ENCODE measurements around the gene TUBB3. TPM values are rescaled to one million over a fixed set of nuclear protein-coding genes. Genes with fewer than 3 reads are reported as not detected.
A peak's percentile ranks its signal among the peaks of the same experiment; 100 is the strongest.

TUBB3 gene
- total RNA-seq, 1 experiment from 2014 or later: 173 TPM

DNA sequence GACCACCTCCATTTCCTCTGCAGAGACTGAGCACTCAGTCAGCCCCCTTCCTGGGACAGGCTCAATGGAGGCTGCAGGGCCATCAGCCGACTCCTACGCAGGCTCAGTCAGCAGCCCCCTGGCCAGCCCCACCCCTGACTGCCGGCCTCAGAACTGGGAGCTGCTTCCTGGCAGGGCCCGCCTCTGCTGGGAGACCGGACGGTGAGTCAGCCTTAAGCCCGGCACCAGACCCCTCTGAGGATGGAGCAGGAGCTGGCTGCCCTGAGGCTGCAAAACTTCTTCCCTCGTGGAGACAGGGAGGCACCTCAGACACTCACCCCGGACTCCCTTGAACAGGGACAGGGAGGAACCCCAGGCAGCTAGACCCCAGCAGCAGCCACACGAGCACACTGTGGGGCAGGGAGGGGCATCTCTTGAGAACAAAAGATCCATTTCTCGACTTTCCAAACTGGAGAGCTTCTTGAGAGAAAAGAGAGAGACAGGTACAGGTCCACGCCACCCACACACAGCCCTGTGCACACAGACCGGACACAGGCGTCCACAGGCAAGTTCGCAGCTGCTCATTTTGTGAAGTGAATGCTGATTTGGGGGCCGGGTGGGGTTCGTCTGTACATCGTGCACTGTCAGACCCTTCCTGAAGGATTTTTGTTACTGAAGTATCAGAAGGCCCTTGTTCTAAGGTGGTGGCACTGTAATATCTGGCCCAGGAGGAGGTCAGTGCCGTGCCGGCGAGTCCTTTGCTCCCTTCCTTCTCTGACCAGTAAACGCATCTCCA is 1.3 kb upstream of the TUBB3 start:
- Histone ChIP-seq H3K9me2 (ENCODE audit: insufficient read depth) (no peaks in the 10 kb centered on the region), H3K27ac (ENCODE audit: low read depth, low read length) (peak overlapping the region; percentile 100), H3K27me3 (ENCODE audit: insufficient read depth, low read length) (no peaks in the 10 kb centered on the region), H3K9ac (ENCODE audit: low read length) (peak overlapping the region; percentile 74), H4K20me1 (ENCODE audit: insufficient read depth) (peaks cover 8% of the 10 kb centered on the region; the same call in 1 of the 2 replicates), H3K79me2 (ENCODE audit: insufficient read depth, low read length) (peaks cover 37% of the 10 kb centered on the region), H3K4me3 (replicated peaks in 1 of 2; ENCODE audit: low read depth in 1 of 2, low read length in 2 of 2) (peak overlapping the region; percentile 74 to 91), H2AFZ (ENCODE audit: low read depth, low read length, poor library complexity, severe bottlenecking) (no peak overlapping the region), H3K36me3 (ENCODE audit: control insufficient read depth in 1 of 2, insufficient read depth in 2 of 2, low read length in 2 of 2) (peaks cover 0 to 2% of the 10 kb centered on the region in 2 experiments; a peak in 1 of 4 replicates), H3K9me3 (ENCODE audit: control insufficient read depth in 1 of 2, insufficient read depth in 1 of 2, low read depth in 1 of 2, low read length in 2 of 2) (no peaks in the 10 kb centered on the region), H3K4me1 (ENCODE audit: control insufficient read depth in 1 of 2, insufficient read depth in 2 of 2, low read length in 2 of 2) (peaks cover 48 to 82% of the 10 kb centered on the region in 2 experiments), H3K4me2 (ENCODE audit: low read length) (peak overlapping the region; percentile 79)
- peak; percentile 78 for DNase-seq (ENCODE audit: low read depth, low spot score)
- TF ChIP-seq POLR2AphosphoS5 (IDR thresholded peaks at IDR 0.05; ENCODE audit: low read depth, low read length): peak; percentile 85
- TF ChIP-seq EZH2 (IDR thresholded peaks at IDR 0.05): no peak
- peak; percentile 69 for TF ChIP-seq POLR2A (IDR thresholded peaks at IDR 0.05; ENCODE audit: borderline replicate concordance, extremely low read depth, insufficient read depth, insufficient read length)
- peak; percentile 71 for TF ChIP-seq YY1 (IDR thresholded peaks at IDR 0.05; ENCODE audit: extremely low read depth, insufficient replicate concordance, low read depth, low read length)
- peak; percentile 79 for TF ChIP-seq TCF7L2 (IDR thresholded peaks at IDR 0.05; ENCODE audit: borderline replicate concordance, extremely low read depth, insufficient read depth, insufficient read length)
- POLR2A ChIA-PET: interaction anchor here (0.7 to 3.5 kb wide), 17 partner anchors 10 to 216 kb away, joined by 3 to 22 read pairs (median 5); partner anchors contain the start of genes DEF8 and TCF25
- CTCF ChIA-PET: interaction anchor here (1.2 to 5.1 kb wide), 7 partner anchors 12 to 222 kb away, joined by 3 to 57 read pairs (median 4); partner anchors contain the start of genes DEF8 and TCF25
- peak; percentile 54 for ATAC-seq
- intact Hi-C loops (cut with micrococcal nuclease): loop anchor here (5.0 kb wide), 1 partner anchor 50 kb away; the partner anchor contains the start of gene TCF25
- RAD21 ChIA-PET (ENCODE audit: low non-redundant PET in 1 of 2, low total read pairs in 2 of 2, uncharacterized antibody in 2 of 2, unreplicated experiment in 2 of 2): interaction anchor here (0.7 to 1.1 kb wide), 2 partner anchors 49 to 105 kb away, joined by 4 to 6 read pairs; partner anchors contain the start of gene TCF25 (in 1 of the 2)
- TSS peak; percentile 75 for BruUV-seq (replicated peaks)

GRCh38 chr16:89922477-89922883 is 662 bp upstream of the TUBB3 start:
- peak; percentile 33 for ATAC-seq
- CTCF ChIA-PET: interaction anchor here (1.2 to 5.1 kb wide), 7 partner anchors 13 to 222 kb away, joined by 3 to 57 read pairs (median 4); partner anchors contain the start of genes DEF8 and TCF25
- POLR2A ChIA-PET: interaction anchor here (0.9 to 3.5 kb wide), 16 partner anchors 9 to 222 kb away, joined by 3 to 22 read pairs (median 5); partner anchors contain the start of genes DEF8, SPATA2L and TCF25
- TF ChIP-seq RAD21 (IDR thresholded peaks at IDR 0.05; ENCODE audit: low read depth): no peak
- no peak for TF ChIP-seq SP1 (IDR thresholded peaks at IDR 0.05; ENCODE audit: low read depth)
- TF ChIP-seq ELF1 (IDR thresholded peaks at IDR 0.05; ENCODE audit: borderline replicate concordance, low read depth): no peak
- no peak for TF ChIP-seq EGR1 (IDR thresholded peaks at IDR 0.05; ENCODE audit: low read depth)
- TF ChIP-seq, protein P1, sequence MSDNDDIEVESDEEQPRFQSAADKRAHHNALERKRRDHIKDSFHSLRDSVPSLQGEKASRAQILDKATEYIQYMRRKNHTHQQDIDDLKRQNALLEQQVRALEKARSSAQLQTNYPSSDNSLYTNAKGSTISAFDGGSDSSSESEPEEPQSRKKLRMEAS (IDR thresholded peaks at IDR 0.05): no peak
- TF ChIP-seq JUND (IDR thresholded peaks at IDR 0.05): no peak
- peak; percentile 27 for TF ChIP-seq YY1 (IDR thresholded peaks at IDR 0.05; ENCODE audit: extremely low read depth, insufficient replicate concordance, low read depth, low read length)
- TF ChIP-seq CBX3 (IDR thresholded peaks at IDR 0.05; ENCODE audit: low read depth): no peak
- no peak for TF ChIP-seq SIN3A (IDR thresholded peaks at IDR 0.05; ENCODE audit: low read depth)
- no peak for TF ChIP-seq CEBPB (IDR thresholded peaks at IDR 0.05; ENCODE audit: low read depth)
- TF ChIP-seq, protein P2, sequence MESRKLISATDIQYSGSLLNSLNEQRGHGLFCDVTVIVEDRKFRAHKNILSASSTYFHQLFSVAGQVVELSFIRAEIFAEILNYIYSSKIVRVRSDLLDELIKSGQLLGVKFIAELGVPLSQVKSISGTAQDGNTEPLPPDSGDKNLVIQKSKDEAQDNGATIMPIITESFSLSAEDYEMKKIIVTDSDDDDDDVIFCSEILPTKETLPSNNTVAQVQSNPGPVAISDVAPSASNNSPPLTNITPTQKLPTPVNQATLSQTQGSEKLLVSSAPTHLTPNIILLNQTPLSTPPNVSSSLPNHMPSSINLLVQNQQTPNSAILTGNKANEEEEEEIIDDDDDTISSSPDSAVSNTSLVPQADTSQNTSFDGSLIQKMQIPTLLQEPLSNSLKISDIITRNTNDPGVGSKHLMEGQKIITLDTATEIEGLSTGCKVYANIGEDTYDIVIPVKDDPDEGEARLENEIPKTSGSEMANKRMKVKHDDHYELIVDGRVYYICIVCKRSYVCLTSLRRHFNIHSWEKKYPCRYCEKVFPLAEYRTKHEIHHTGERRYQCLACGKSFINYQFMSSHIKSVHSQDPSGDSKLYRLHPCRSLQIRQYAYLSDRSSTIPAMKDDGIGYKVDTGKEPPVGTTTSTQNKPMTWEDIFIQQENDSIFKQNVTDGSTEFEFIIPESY (IDR thresholded peaks at IDR 0.05; ENCODE audit: extremely low read depth, insufficient replicate concordance, low read length): peak; percentile 72
- peak; percentile 18 for TF ChIP-seq POLR2A (IDR thresholded peaks at IDR 0.05; ENCODE audit: borderline replicate concordance, extremely low read depth, insufficient read depth, insufficient read length)
- TF ChIP-seq ATF3 (IDR thresholded peaks at IDR 0.05): no peak

More at GRCh38 chr16:89922477-89922883, 662 bp upstream of the TUBB3 start:
- peak overlapping the region; percentile 79 for H3K4me2 ChIP-seq (ENCODE audit: low read length)
- H3K9me2 ChIP-seq (ENCODE audit: insufficient read depth): no peaks in the 10 kb centered on the region
- no TSS peak for BruUV-seq (replicated peaks)
- peak; percentile 82 for DNase-seq (ENCODE audit: low read depth, low spot score)
- peaks cover 42 to 76% of the 10 kb centered on the region in 2 experiments for H3K4me1 ChIP-seq (ENCODE audit: control insufficient read depth in 1 of 2, insufficient read depth in 2 of 2, low read length in 2 of 2)
- peaks cover 8% of the 10 kb centered on the region; the same call in 1 of the 2 replicates for H4K20me1 ChIP-seq (ENCODE audit: insufficient read depth)
- no peaks in the 10 kb centered on the region for H3K9me3 ChIP-seq (ENCODE audit: control insufficient read depth in 1 of 2, insufficient read depth in 1 of 2, low read depth in 1 of 2, low read length in 2 of 2)
- H3K4me3 ChIP-seq (replicated peaks in 1 of 2; ENCODE audit: low read depth in 1 of 2, low read length in 2 of 2): peak overlapping the region; percentile 74 to 91
- peak overlapping the region; percentile 100 for H3K27ac ChIP-seq (ENCODE audit: low read depth, low read length)
- H3K9ac ChIP-seq (ENCODE audit: low read length): peak overlapping the region; percentile 74
- H3K27me3 ChIP-seq (ENCODE audit: insufficient read depth, low read length): no peaks in the 10 kb centered on the region
- no peak overlapping the region for H2AFZ ChIP-seq (ENCODE audit: low read depth, low read length, poor library complexity, severe bottlenecking)
- intact Hi-C loops (cut with micrococcal nuclease): loop anchor here (5.0 kb wide), 1 partner anchor 50 kb away; the partner anchor contains the start of gene TCF25
- RAD21 ChIA-PET (ENCODE audit: low non-redundant PET in 1 of 2, low total read pairs in 2 of 2, uncharacterized antibody in 2 of 2, unreplicated experiment in 2 of 2): interaction anchor here (0.5 to 1.1 kb wide), 3 partner anchors 49 to 232 kb away, joined by 3 to 6 read pairs (median 4); partner anchors contain the start of gene TCF25 (in 1 of the 2)
- peaks cover 42% of the 10 kb centered on the region for H3K79me2 ChIP-seq (ENCODE audit: insufficient read depth, low read length)
- H3K36me3 ChIP-seq (ENCODE audit: control insufficient read depth in 1 of 2, insufficient read depth in 2 of 2, low read length in 2 of 2): peaks cover 1 to 4% of the 10 kb centered on the region in 2 experiments; a peak in 3 of 4 replicates

All from HCT116 (cell line).